Measurements from ENCODE around the gene MACROD2.
"Not testable (repeated sequence)": the region's sequence is repeated elsewhere in the genome, so short reads cannot be mapped to it uniquely, and the experiment has no call there.

The MACROD2 gene

GRCh38 chr20:15760001-15760621, 1764.8 kb downstream of the MACROD2 start:
- DNase-seq (ENCODE audit: low spot score): no peak

- DNase-seq (ENCODE audit: low spot score): no peak
Measured at GRCh38 chr20:15763366-15763765, 1768.0 kb downstream of the MACROD2 start.

GRCh38 chr20:15767586-15767985, 1772.3 kb downstream of the MACROD2 start:
- DNase-seq (ENCODE audit: low spot score): no peak

- DNase-seq (ENCODE audit: low spot score): no peak
Measured at GRCh38 chr20:15767999-15768741, 1772.9 kb downstream of the MACROD2 start.

GRCh38 chr20:15772826-15773225, 1777.5 kb downstream of the MACROD2 start:
- DNase-seq (ENCODE audit: low spot score): no peak

- DNase-seq (ENCODE audit: low spot score): no peak
Measured at GRCh38 chr20:15774926-15775325, 1779.6 kb downstream of the MACROD2 start.

- DNase-seq (ENCODE audit: low spot score): no peak
Measured at GRCh38 chr20:15776770-15777466, 1781.6 kb downstream of the MACROD2 start.

- no peak for DNase-seq (ENCODE audit: low spot score)
Measured at GRCh38 chr20:15784020-15784419, 1788.7 kb downstream of the MACROD2 start.

- no peak for DNase-seq (ENCODE audit: low spot score)
Measured at GRCh38 chr20:15789079-15789478, 1793.8 kb downstream of the MACROD2 start.

- no peak for DNase-seq (ENCODE audit: low spot score)
Measured at GRCh38 chr20:15792855-15793254, 1797.5 kb downstream of the MACROD2 start.

GRCh38 chr20:15794409-15794808, 1799.1 kb downstream of the MACROD2 start:
- DNase-seq (ENCODE audit: low spot score): no peak

- DNase-seq (ENCODE audit: low spot score): no peak
Measured at GRCh38 chr20:15795305-15796019, 1800.1 kb downstream of the MACROD2 start.

- no peak for DNase-seq (ENCODE audit: low spot score)
Measured at GRCh38 chr20:15799871-15800270, 1804.6 kb downstream of the MACROD2 start.

GRCh38 chr20:15802020-15802419, 1806.7 kb downstream of the MACROD2 start:
- no peak for DNase-seq (ENCODE audit: low spot score)

GRCh38 chr20:15805154-15805553, 1809.8 kb downstream of the MACROD2 start:
- DNase-seq (ENCODE audit: low spot score): no peak

- DNase-seq (ENCODE audit: low spot score): no peak
Measured at GRCh38 chr20:15806105-15806504, 1810.8 kb downstream of the MACROD2 start.

- no peak for DNase-seq (ENCODE audit: low spot score)
Measured at GRCh38 chr20:15807271-15807670, 1812.0 kb downstream of the MACROD2 start.

- DNase-seq (ENCODE audit: low spot score): not testable (repeated sequence)
Measured at GRCh38 chr20:15807771-15808170, 1812.5 kb downstream of the MACROD2 start.

- DNase-seq (ENCODE audit: low spot score): no peak
Measured at GRCh38 chr20:15811951-15812350, 1816.6 kb downstream of the MACROD2 start.

- DNase-seq (ENCODE audit: low spot score): no peak
Measured at GRCh38 chr20:15812696-15813095, 1817.4 kb downstream of the MACROD2 start.

GRCh38 chr20:15814360-15814759, 1819.0 kb downstream of the MACROD2 start:
- no peak for DNase-seq (ENCODE audit: low spot score)

GRCh38 chr20:15814911-15815310, 1819.6 kb downstream of the MACROD2 start:
- DNase-seq (ENCODE audit: low spot score): no peak
